ENCODE data around the gene NEK10. TPM values are rescaled to one million over a fixed set of nuclear protein-coding genes. Genes with fewer than 3 reads are reported as not detected.

NEK10 gene
- total RNA-seq, 4 donors from 2014 or later: 1.7 to 2.1 (median 2.1) TPM; not detected in 1

- intact Hi-C loops (cut with DNase I; ENCODE audit: low total_unique reads): no loop called here
- DNase-seq (ENCODE audit: low spot score in 2 of 2): no peak
- TF ChIP-seq CTCF (IDR thresholded peaks at IDR 0.05) (no peak), POLR2A (IDR thresholded peaks at IDR 0.05) (no peak)
- 87% methylated on average over 4 of the region's 4 CpGs for WGBS, 2 donors
- no peak overlapping the region for H3K4me3 ChIP-seq (ENCODE audit: low read depth, poor library complexity, severe bottlenecking)
These were observed 231.2 kb downstream of the NEK10 start for GRCh38 chr3:27138005-27138404.

- TF ChIP-seq POLR2A (IDR thresholded peaks at IDR 0.05): no peak
- TF ChIP-seq CTCF (IDR thresholded peaks at IDR 0.05): peak in 1 of 3 donors; percentile 57
- DNase-seq (ENCODE audit: low spot score in 2 of 2): peak; percentile 41 to 90
- 38 to 41% methylated on average over 2 of the region's 2 CpGs for WGBS, 2 donors
- H3K4me3 ChIP-seq (ENCODE audit: low read depth, poor library complexity, severe bottlenecking): no peak overlapping the region
- intact Hi-C loops (cut with DNase I; ENCODE audit: low total_unique reads): no loop called here
These were observed 234.9 kb downstream of the NEK10 start for GRCh38 chr3:27134171-27134796.

- TF ChIP-seq POLR2A (IDR thresholded peaks at IDR 0.05) (no peak), CTCF (IDR thresholded peaks at IDR 0.05) (no peak)
- intact Hi-C loops (cut with DNase I; ENCODE audit: low total_unique reads): no loop called here
- no peak for DNase-seq (ENCODE audit: low spot score in 2 of 2)
- WGBS, 2 donors: 52 to 67% methylated on average over 2 of the region's 2 CpGs
- H3K4me3 ChIP-seq (ENCODE audit: low read depth, poor library complexity, severe bottlenecking): no peak overlapping the region
These were observed 236.1 kb downstream of the NEK10 start for GRCh38 chr3:27133060-27133459.

GRCh38 chr3:27130796-27131195 is 238.4 kb downstream of the NEK10 start:
- no peak overlapping the region for H3K4me3 ChIP-seq (ENCODE audit: low read depth, poor library complexity, severe bottlenecking)
- TF ChIP-seq CTCF (IDR thresholded peaks at IDR 0.05) (no peak), POLR2A (IDR thresholded peaks at IDR 0.05) (no peak)
- intact Hi-C loops (cut with DNase I; ENCODE audit: low total_unique reads): no loop called here
- WGBS, 2 donors: 85 to 87% methylated on average over 1 of the region's 1 CpG
- DNase-seq (ENCODE audit: low spot score in 2 of 2): no peak

- TF ChIP-seq CTCF (IDR thresholded peaks at IDR 0.05): no peak
- TF ChIP-seq POLR2A (IDR thresholded peaks at IDR 0.05): no peak
- WGBS, 2 donors: 77 to 81% methylated on average over 3 of the region's 3 CpGs
- intact Hi-C loops (cut with DNase I; ENCODE audit: low total_unique reads): no loop called here
- DNase-seq (ENCODE audit: low spot score in 2 of 2): no peak
- H3K4me3 ChIP-seq (ENCODE audit: low read depth, poor library complexity, severe bottlenecking): no peak overlapping the region
These were observed 241.3 kb downstream of the NEK10 start for GRCh38 chr3:27127879-27128278.

- 75 to 78% methylated on average over 2 of the region's 2 CpGs for WGBS, 2 donors
These were observed 242.0 kb downstream of the NEK10 start for GRCh38 chr3:27127195-27127594.

More at GRCh38 chr3:27127195-27127594, 242.0 kb downstream of the NEK10 start:
- DNase-seq (ENCODE audit: low spot score in 2 of 2): no peak
- intact Hi-C loops (cut with DNase I; ENCODE audit: low total_unique reads): no loop called here
- H3K4me3 ChIP-seq (ENCODE audit: low read depth, poor library complexity, severe bottlenecking): no peak overlapping the region
- no peak for TF ChIP-seq POLR2A (IDR thresholded peaks at IDR 0.05)
- no peak for TF ChIP-seq CTCF (IDR thresholded peaks at IDR 0.05)

All from lower leg skin (tissue), 4 donors.